C4-2B (cell line): ENCODE results near the gene PLCB4.
A peak's percentile ranks its signal among the peaks of the same experiment; 100 is the strongest.

Source experiments
- H3K27ac ChIP-seq: fragments of 450-650 bp; 2 replicates; pipeline ENCODE4 v1.5.1; 2017
- CTCF ChIP-seq: fragments of 450-650 bp; conservative IDR thresholded peaks from 2 replicates; pipeline ENCODE4 v1.5.1; 2017; ENCODE audit warnings: mild to moderate bottlenecking
- ZFX ChIP-seq: fragments of 450-650 bp; IDR thresholded peaks from 2 replicates; pipeline ENCODE4 v1.6.1; 2017

Gene PLCB4

GRCh38 chr20:9166153-9166780, 97.4 kb downstream of the PLCB4 start:
- no peak overlapping the region for H3K27ac ChIP-seq
- TF ChIP-seq ZFX (no peak), CTCF (no peak)

- H3K27ac ChIP-seq = no peak overlapping the region
- TF ChIP-seq ZFX = no peak
- no peak for TF ChIP-seq CTCF
Measured at GRCh38 chr20:9169409-9169808, 100.5 kb downstream of the PLCB4 start.

GRCh38 chr20:9172851-9173250, 104.0 kb downstream of the PLCB4 start:
- no peak overlapping the region for H3K27ac ChIP-seq
- TF ChIP-seq CTCF = 0 out of 2 replicates have a peak, but pooled peaks have one; percentile 12
- no peak for TF ChIP-seq ZFX

GRCh38 chr20:9177278-9177677, 108.4 kb downstream of the PLCB4 start:
- no peak overlapping the region for H3K27ac ChIP-seq
- TF ChIP-seq ZFX = no peak
- no peak for TF ChIP-seq CTCF

GRCh38 chr20:9179193-9179802, 110.4 kb downstream of the PLCB4 start:
- H3K27ac ChIP-seq = no peak overlapping the region
- TF ChIP-seq CTCF (no peak), ZFX (no peak)

- no peak overlapping the region for H3K27ac ChIP-seq
Measured at GRCh38 chr20:9179867-9180266, 111.0 kb downstream of the PLCB4 start.

More at GRCh38 chr20:9179867-9180266, 111.0 kb downstream of the PLCB4 start:
- TF ChIP-seq CTCF (no peak), ZFX (no peak)
